GM18868 (cell line): ENCODE data around the gene TOP1.

Experiments
- ATAC-seq: cut with Tn5 transposase; IDR thresholded peaks from one replicate; pipeline ENCODE4 v1.9.1; 2021; ENCODE audit warnings: mild to moderate bottlenecking, moderate library complexity; ENCODE audit not compliant: unreplicated experiment

TOP1 gene

DNA sequence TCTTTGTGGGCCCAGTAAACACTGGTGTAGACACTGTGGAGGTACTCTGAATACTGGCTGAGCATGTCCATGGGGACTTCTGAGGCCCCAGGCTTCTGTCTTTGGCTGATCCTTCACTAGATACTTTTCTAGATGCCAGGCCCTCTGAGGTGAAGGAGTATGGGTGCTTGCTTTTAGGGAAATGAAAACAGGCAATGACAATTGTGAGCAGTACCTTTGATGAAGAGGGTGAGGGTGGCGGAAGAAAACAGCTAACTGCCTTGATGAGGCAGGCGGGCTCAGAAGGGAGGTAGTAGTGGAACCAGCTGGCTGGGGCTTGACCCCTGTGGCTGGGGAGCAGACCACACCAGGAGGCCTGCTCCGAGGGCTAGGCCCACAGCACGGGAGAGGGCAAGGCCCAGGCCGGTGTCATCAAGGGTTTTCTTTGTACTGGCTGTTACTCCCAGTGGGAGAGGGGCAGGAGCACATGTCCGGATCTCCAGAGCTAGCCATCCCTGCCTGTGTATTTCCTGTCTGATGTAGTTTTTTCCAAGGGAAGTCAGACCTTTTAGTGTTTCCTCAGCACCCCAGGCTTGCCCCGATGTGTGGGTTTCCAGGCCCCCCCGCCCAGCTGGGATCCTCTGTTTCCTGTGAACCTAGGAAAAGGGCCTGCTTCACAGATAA is 112.7 kb downstream of the TOP1 start:
- ATAC-seq = no peak

DNA sequence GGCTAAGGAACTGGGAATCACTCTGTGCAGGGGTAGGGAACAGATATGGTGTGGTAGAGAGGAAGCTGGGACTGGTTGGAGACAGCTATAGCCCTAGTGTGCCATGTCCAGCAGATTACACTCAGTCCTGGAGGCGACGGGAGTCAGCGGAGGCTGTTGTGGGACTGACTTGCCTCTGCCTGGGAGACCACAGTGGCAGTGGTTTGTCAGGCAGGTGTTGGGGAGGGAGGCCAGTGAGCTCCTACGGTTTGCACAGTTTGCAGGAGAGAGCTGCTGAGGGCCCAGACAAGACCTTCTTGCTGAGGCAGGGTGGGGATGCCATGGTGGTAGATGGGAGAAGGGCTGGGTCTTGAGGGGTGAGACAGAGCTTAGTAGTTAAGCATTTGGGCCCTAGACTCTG is 113.6 kb downstream of the TOP1 start:
- ATAC-seq = no peak

DNA sequence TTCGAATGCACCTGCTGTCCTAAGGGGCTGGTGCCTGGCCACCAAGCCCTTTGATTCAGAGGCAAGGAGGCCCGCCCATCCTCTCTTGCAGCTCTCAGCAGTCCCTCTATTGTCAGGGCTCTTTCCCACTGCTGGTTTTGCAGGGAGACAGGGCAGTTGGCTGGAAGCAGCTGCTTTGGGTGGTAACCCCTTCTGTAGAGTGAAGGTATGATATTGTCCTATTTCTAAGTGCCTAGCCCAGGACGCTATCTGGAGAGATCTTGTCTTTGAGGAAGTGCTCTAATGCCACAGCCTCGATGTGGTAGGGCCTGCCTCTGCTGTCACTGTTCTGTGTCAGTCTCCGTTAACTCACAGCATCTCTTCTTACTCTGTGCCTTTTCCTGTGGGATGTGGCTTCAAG is 114.3 kb downstream of the TOP1 start:
- ATAC-seq = peak; percentile 42

DNA sequence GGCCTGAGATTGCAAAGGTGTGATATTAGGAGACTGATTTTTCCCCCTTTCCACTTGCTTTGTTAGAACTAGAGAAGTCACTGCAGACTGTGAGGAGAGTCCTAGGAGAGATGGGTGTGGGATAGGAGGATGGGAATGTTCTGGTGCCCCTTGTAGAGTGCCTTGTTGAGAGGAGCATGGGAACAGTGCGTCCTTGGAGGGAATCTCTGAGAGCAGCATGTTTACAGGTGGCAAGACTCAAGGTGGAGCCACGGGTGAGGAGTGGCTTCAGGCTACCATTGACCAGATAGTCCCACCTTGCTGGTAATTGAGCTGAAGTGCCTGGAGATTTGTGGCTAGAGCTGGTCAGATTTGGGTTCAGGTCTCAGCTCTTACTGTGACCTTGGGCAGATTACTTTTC is 114.7 kb downstream of the TOP1 start:
- ATAC-seq = no peak

DNA sequence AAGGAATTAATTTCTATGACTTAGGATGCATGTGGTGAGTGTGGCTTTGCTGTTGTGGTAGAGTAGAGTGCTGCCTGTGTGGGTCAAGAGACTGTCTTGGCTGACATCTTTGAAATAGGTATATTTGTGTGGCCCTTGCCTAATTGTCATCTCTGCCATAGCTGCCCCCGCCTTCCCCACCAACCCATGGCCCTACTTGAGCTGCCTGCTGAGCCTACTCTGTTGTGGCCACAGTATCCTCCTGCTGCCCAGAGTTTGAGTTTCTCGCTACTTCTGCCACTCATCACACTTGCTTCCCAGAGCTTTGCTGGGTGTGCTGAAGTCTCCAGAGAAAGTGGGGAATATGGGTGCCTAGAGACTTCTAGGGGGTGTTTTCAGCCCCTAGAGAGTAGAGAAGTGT is 116.7 kb downstream of the TOP1 start:
- ATAC-seq = no peak

DNA sequence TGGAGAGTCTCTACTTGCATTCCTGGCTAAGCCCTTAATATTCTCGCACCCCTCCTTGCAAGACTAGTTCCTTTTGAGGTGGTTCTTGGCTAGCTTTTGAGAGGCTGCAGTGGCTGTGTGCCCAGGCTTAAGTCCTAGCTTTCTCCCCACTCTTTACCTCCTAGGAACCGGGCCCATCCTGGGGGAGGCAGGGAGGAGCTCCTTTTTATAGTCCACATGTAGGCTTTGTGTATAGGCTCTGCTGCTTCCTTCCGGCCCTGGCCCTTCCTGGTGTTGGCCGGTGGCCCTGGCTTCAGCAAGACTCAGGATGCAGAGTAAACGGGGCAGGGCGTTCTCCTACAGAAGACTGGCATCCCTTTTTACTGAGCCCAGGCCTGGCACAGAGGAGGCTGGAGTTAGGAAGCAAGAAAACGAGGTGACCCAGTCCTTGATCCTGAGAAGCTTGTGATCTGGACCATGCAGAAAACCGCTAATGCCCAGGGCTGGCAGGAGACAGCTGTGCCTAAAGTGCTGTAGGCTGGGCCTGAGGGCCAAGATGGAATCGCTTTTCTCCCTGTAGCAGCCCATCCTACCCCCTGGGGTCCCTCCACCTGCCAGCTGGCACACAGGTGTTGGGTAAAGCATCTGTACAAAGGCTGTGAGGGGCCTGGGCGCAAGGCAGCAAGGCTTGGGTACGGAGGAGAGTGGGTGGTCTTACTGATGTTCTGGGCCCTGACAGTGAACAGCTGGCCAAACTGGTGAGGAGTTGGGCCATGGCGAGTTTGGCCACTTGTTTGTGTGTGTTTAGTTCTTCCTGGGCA is 117.4 kb downstream of the TOP1 start:
- no peak for ATAC-seq

DNA sequence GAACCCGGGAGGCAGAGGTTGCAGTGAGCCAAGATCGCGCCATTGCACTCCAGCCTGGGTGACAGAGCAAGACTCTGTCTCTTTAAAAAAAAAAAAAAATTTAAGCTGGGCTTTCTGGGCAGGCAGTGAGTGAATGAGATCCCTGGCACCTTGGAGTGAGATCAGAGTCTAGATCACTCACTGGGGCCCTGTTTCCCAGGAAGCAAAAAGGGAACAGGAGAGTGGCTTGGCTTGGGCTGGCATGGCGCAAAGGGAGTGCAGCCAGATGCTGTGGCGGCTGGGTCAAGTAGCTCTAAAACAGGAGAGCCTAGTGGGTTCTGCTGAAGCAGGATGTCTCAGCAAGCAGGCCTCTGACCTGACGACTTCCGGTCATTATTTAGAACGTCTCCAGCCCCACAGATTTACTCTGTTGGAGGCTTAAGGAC is 119.2 kb downstream of the TOP1 start:
- no peak for ATAC-seq

DNA sequence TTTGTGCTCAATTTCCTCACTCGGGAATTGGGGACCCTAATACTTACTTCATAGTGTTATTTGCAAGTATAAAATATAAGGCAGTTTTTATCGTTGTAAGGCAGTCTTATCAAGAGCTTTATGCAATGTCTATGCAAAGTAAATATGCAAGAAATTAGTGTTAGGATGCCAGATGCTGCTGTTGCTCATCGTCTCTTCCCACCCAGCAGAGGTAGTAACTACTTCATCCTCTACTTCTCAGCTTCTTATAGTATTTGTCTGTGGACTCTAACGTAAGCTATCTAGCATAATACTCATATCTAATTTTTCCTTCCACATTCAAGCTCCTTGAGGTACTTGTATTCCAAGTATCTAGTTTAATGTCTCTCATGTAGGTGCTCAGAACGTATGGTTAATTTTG is 120.3 kb downstream of the TOP1 start:
- no peak for ATAC-seq

DNA sequence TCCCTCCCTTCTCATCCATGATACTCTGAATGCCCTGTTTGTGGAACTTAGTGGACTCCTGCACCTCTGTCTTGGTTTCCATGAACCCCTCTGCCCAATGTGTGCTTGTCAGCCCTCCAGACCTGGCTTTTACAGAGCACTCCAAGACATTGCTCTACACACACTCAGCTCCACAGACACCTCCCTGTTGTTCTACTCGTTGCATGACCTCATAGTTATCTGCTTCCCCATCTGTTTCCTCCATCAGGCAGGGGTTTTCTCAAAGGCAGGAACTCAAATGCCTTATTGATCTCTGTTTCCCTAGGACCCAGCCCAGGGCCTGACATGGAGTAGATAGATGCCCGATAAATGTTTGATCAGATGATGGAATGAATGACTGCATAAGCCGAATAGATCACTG is 122.0 kb downstream of the TOP1 start:
- ATAC-seq = peak; percentile 49

DNA sequence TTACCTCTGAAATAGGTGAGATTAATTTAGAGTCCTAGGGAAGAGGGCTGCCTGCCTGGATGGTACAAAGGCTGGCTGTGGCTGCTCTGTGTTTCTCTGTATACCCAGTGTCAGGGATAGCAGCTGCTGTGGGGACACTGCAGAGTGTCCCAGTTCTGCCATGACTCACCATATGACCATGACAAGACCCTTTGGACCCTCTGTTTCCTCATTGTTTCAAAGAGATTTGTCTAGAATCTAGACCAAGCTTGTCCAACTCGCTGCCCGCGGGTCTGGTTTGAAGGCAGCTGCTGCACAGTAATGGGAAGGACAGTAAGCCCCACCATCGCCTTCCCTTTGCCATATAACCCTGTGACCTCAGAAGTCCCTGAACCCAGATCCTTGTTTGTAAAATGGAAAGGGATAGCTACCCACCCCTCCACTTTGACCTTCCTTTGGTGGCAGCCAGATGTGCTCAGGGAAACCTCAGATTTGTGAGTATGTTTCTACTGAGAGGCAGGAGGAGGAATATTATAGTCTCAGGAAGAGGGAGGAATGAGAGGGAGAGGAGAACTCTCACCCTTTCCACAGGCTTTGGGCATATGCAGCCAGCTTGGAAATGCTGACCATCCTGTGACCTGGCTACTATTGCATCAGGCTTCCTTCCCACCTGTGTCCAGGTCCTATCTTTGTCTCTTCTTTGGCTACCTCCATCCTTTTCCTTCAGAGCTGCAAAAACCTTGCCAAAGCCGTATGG is 122.7 kb downstream of the TOP1 start:
- no peak for ATAC-seq

DNA sequence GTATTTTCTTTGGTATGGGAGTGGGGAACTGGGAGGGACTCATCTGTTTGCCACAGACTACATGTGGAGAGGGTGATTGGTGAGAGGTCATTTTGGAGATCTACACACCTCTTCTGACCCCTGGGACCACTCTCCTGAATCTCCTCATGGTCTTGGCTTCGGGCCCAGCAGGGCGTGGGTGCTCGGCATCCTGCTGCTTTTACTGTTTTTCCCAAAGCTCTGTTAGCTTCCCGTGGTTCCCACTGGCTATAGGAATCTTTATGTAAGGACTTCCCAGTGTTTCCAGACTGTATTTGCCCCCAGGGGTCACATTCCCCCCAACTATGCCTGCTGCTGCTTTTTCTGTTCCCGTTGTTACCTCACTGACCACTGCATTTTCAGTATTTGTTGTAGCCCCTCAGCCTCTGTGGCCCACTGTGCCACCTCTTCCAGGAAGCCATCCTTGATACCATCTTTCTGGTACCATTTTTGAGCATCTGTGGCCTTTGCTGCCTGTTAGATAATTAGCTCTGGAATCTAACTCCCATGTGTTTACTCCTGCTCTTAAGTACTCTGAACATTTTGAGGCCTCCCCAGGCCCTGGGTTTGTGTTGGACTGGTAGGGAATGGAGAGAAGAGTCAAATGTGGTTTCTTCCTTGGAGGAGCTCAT is 123.6 kb downstream of the TOP1 start:
- ATAC-seq = no peak

DNA sequence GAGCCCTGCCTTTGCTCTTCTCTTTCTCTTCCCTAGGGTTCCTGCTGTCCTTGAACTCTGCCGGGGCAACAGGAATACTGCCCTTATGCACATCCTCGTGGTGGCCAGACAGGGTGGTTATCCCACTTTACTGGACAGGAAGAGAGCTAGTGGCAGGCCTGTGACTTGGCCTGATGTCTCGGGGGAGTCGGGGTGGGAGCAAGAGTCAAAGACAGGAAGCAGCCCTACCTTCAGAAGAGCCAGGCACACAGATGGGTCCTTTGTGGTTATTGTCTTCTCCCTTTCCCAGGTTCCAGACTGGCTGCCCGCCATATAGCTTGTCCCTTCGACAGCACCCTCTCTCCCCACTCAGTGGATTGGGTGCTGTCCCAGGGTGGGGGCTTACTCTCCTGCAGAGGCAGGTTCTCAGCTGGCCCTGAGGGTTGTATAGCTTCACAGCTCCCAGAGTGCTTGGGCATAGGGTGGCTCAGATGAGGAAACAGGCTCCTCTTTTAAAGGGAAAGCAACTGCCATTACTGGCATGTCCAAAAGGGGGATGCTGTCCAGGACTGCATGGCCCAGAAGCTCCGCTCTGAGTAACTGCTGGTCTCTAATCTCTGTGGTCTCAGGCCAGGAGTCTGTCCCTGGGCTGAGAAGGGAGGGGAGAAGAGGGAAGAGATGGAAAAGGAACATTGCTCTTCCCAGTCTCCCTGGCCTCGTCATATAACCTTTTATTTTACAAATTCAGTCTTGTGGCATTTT is 126.0 kb downstream of the TOP1 start:
- no peak for ATAC-seq

DNA sequence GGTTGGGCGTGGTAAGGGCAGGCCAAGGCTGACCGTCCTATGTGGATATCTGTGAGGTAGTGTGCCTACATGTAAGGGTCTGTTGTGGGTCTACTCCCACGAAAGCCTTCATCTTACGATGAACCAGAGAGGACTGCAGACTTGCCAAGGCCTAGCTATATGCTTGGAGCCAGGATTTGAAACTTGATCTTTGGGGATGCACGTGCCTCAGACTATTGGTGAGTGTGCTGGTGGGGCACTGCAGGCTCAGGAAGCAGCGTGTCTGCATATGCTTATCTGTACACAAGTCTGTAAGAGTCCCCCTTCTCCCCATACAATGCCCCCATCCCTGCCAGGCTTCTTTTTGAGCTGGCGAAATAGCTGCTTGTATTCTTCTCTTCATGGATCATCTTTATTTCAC is 126.6 kb downstream of the TOP1 start:
- ATAC-seq = no peak

DNA sequence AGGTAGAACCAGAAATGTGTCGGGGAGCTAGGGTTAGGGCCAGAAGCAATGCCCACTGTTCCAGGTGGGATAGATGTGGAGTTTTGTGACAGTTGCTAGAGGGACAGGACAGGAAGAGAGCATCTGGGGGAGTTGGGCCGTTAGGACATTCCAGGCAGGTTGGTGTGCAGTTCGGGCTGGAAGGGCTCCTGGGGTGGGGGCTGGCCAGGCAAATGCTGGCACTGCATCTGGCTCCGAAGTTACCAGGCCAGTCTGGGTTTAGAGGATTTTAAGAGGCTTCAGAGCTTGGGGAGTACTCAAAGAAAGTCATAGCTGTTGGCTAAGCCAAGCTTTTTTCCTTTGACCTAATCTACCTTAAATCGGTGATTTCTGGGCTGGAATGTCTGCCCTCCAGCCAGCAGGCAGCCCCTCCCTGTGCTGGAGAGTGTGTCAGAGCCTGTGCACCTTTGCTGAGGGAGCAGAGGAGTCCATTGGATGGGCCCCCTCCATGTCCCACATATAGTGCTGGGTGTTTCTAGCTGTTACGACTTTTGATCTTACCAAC is 129.5 kb downstream of the TOP1 start:
- ATAC-seq = no peak

DNA sequence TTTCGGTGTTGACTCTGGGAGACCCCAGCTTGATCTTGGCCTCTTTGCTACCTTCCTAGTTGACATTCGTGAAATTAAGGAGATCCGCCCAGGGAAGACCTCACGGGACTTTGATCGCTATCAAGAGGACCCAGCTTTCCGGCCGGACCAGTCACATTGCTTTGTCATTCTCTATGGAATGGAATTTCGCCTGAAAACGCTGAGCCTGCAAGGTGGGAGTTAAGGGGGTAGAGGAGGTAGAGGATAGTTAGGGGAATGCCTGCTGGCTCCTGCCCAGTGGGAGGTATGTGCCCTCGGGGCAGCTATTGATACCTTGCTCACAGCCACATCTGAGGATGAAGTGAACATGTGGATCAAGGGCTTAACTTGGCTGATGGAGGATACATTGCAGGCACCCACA is 130.9 kb downstream of the TOP1 start:
- no peak for ATAC-seq

DNA sequence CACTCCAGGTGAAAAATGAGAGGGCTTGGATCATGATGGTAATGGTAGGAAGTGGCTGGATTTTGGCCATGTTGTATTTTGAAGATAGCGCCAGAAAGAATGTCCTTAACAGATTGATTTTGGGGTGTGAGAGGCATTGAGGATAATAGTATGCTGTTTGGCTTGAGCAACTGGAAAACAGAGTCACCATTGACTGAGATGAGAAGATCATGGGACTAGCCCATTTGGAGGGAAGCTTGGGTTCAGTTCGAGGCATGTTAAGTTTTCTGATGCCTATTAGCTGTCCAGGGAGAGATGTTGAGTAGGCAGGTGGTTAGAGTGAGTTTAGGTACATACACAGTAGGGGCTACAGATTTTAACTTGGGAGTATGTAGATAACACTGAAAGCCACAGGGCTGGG is 132.1 kb downstream of the TOP1 start:
- no peak for ATAC-seq

DNA sequence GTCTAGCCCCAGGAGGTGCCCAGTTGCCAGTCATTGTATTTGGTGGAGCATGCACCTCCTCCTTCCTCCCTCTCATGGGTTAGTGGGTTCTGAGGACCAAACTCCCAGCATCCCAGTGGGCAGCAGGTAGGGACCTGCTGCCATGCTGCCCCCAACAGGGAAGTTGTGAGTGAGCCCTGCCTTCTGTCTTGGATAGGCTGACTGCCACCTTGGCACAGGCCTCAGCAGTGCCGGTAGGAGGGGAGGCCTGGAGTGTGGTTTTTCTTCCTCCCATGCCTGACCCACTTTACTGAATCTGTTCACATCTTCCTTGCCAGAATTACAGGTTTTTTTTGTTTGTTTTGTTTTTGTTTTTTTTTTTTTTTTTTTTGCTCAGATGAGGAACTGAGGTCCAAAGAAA is 133.3 kb downstream of the TOP1 start:
- no peak for ATAC-seq

DNA sequence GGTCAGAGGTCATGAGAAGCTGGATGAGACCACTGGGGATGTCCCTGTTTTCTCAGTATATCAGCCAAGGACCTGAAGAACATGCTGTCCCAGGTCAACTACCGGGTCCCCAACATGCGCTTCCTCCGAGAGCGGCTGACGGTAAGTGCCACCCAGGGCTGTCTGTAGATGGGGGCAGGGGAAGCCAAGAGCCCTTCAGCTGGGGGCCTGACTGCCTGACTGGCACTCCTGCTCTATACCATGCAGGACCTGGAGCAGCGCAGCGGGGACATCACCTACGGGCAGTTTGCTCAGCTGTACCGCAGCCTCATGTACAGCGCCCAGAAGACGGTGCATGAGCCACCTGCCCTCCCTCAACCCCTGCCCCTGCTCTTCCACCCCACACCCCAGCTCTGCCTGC is 133.8 kb downstream of the TOP1 start:
- ATAC-seq = no peak

DNA sequence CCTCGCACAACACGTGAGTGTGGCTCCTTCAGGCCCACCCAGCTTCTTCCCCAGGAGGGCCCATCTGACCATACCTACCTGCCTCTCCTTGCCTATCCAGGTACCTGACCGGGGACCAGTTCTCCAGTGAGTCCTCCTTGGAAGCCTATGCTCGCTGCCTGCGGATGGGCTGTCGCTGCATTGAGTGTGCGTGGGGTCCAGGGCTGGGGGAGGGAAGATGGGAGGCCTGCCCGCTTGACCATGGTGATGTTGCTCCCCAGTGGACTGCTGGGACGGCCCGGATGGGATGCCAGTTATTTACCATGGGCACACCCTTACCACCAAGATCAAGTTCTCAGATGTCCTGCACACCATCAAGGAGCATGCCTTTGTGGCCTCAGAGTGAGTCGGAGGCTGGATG is 135.2 kb downstream of the TOP1 start:
- no peak for ATAC-seq
